Caco-2 (cell line): ENCODE results near the gene OSBP. TPM values are rescaled to one million over a fixed set of nuclear protein-coding genes. Genes with fewer than 3 reads are reported as not detected.
"Not testable (repeated sequence)": the region's sequence is repeated elsewhere in the genome, so short reads cannot be mapped to it uniquely, and the experiment has no call there.

ENCODE experiments used
- BruUV-seq: library from RNA; stranded (reverse); fragments of 400-500 nt; replicated peaks from 2 replicates; lab custom pipeline; 2021; lab: Mats Ljungman, UMichigan
- CTCF ChIA-PET: fragments of 300-600 bp; sonication (Branson Sonifier 250); formaldehyde crosslinking; loops from one replicate; lab custom pipeline; 2022; ENCODE audit warnings: antibody characterized with exemption; lab: Charles Lee
- POLR2A ChIA-PET: fragments of 300-600 bp; sonication (Branson Sonifier 250); formaldehyde crosslinking; loops from one replicate; lab custom pipeline; 2022; ENCODE audit warnings: antibody characterized with exemption; lab: Charles Lee
- DNase-seq, 2 experiments: peaks; one replicate each; pipeline versions ENCODE4 v3.0.0 to v3.0.0-alpha.2; 2020 to 2022
- H3K27me3 ChIP-seq: replicated peaks from 2 replicates; pipeline ENCODE4 v1.6.0; 2011; ENCODE audit warnings: low read length; ENCODE audit not compliant: control insufficient read depth, insufficient read depth
- H3K36me3 ChIP-seq: 2 replicates; pipeline ENCODE4 v1.5.1; 2011; ENCODE audit warnings: low read length; ENCODE audit not compliant: control insufficient read depth, insufficient read depth
- H3K4me1 ChIP-seq: fragments of 250-450 bp; sonication (Bioruptor Pico); 2 replicates; pipeline ENCODE4 v1.5.1; 2020; ENCODE audit warnings: mild to moderate bottlenecking
- H3K4me3 ChIP-seq: 2 replicates; pipeline ENCODE4 v1.5.1; 2011; ENCODE audit warnings: low read depth, mild to moderate bottlenecking, control low read depth, low read length
- H3K9me3 ChIP-seq: fragments of 250-450 bp; sonication (Bioruptor Pico); 2 replicates; pipeline ENCODE4 v1.5.1; 2020; ENCODE audit warnings: mild to moderate bottlenecking, moderate library complexity
- H3K27ac Mint-ChIP-seq: one replicate; pipeline ENCODE4 v1.8.0; 2022; ENCODE audit warnings: mixed read lengths; ENCODE audit not compliant: unreplicated experiment
- H3K27me3 Mint-ChIP-seq: one replicate; pipeline ENCODE4 v1.8.0; 2022; ENCODE audit warnings: mixed read lengths; ENCODE audit not compliant: insufficient read depth, unreplicated experiment
- H3K36me3 Mint-ChIP-seq: one replicate; pipeline ENCODE4 v1.8.0; 2022; ENCODE audit warnings: mild to moderate bottlenecking, mixed read lengths; ENCODE audit not compliant: insufficient read depth, unreplicated experiment
- H3K4me1 Mint-ChIP-seq: one replicate; pipeline ENCODE4 v1.8.0; 2022; ENCODE audit warnings: low read depth, mixed read lengths; ENCODE audit not compliant: unreplicated experiment
- H3K4me3 Mint-ChIP-seq: one replicate; pipeline ENCODE4 v1.8.0; 2022; ENCODE audit warnings: mild to moderate bottlenecking, moderate library complexity, mixed read lengths; ENCODE audit not compliant: unreplicated experiment
- H3K9me3 Mint-ChIP-seq: one replicate; pipeline ENCODE4 v1.8.0; 2022; ENCODE audit warnings: mixed read lengths; ENCODE audit not compliant: unreplicated experiment
- intact Hi-C: fragments of 100-400 bp; cut with micrococcal nuclease; formaldehyde crosslinking; loops from one replicate; pipeline ENCODE4 v1.10.0; 2022; ENCODE audit not compliant: unreplicated experiment
- total RNA-seq: library from RNA; stranded (reverse); gene quantifications from 2 replicates; pipeline ENCODE4 v1.2.3, GENCODE V29; 2022
- TF ChIP-seq, protein P1 (sequence below), 2 experiments: fragments of 200-600 bp in 1 of 2; IDR thresholded peaks; 1 replicate in 1 of 2; 2 replicates in 1 of 2; pipeline versions ENCODE4 v1.5.1 to v1.8.0; 2011 to 2022; ENCODE audit warnings: antibody characterized with exemption in 1 of 2, control low read depth in 1 of 2, inconsistent platforms in 1 of 2, low read depth in 1 of 2, low read length in 1 of 2, mild to moderate bottlenecking in 1 of 2, moderate library complexity in 1 of 2; ENCODE audit not compliant: insufficient read depth in 1 of 2, severe bottlenecking in 1 of 2, unreplicated experiment in 1 of 2

The OSBP gene
- total RNA-seq, 1 experiment from 2014 or later: 67.5 TPM

DNA sequence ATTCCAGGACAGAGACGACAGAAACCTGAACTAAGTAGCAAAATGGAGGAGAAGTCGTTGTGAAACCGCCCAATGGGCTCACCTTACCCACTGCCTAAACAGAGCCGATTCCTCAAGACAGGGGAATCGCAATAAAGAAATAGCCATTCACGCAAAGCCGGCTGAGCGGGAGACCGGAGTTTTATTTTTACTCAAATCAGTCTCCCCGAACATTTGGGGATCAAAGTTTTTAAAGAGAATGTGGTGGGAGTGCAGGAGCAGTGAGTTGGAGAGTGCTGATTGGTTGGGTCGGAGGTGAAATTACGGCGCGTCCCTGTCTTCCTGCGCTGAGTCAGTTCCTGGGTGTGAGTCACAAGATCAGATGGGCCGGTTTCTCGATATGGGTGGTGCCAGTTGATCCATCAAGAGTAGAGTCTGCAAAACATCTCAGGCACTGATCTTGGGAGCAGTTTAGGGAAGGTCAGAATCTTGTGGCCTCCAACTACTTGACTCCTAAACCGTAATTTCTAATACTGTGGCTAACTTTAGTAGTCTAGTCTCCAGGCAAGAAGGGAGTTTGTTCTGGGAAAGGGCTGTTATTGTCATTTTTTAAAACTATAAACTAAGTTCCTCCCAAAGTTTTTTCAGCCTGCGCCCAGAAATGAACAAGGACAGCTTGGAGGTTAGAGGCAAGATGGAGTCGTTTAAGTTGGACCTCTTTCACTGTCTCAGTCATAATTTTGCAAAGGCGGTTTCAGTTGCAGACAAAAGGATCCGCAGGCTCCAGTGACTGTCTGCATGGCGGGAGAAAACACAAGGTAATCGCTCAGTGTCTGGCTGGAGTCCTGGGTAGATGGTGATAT lies 70.2 kb downstream of the OSBP start:
- TF ChIP-seq, protein P1, sequence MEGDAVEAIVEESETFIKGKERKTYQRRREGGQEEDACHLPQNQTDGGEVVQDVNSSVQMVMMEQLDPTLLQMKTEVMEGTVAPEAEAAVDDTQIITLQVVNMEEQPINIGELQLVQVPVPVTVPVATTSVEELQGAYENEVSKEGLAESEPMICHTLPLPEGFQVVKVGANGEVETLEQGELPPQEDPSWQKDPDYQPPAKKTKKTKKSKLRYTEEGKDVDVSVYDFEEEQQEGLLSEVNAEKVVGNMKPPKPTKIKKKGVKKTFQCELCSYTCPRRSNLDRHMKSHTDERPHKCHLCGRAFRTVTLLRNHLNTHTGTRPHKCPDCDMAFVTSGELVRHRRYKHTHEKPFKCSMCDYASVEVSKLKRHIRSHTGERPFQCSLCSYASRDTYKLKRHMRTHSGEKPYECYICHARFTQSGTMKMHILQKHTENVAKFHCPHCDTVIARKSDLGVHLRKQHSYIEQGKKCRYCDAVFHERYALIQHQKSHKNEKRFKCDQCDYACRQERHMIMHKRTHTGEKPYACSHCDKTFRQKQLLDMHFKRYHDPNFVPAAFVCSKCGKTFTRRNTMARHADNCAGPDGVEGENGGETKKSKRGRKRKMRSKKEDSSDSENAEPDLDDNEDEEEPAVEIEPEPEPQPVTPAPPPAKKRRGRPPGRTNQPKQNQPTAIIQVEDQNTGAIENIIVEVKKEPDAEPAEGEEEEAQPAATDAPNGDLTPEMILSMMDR (IDR thresholded peaks at IDR 0.05; ENCODE audit: insufficient read depth in 1 of 2, low read depth in 1 of 2, low read length in 1 of 2, severe bottlenecking in 1 of 2, unreplicated experiment in 1 of 2): no peak
- peaks cover under 1% of the 10 kb centered on the region for H3K27me3 Mint-ChIP-seq
- no peaks in the 10 kb centered on the region for H3K9me3 ChIP-seq
- no TSS peak for BruUV-seq
- intact Hi-C loops: no loop called here
- CTCF ChIA-PET: no interaction called here
- H3K4me1 ChIP-seq: peaks cover 27% of the 10 kb centered on the region
- no peak overlapping the region for H3K4me3 Mint-ChIP-seq
- no peaks in the 10 kb centered on the region for H3K36me3 ChIP-seq
- peaks cover 17% of the 10 kb centered on the region for H3K4me1 Mint-ChIP-seq
- no peaks in the 10 kb centered on the region for H3K27me3 ChIP-seq
- POLR2A ChIA-PET: no interaction called here
- no peak overlapping the region for H3K4me3 ChIP-seq
- no peak for DNase-seq
- H3K9me3 Mint-ChIP-seq: no peaks in the 10 kb centered on the region
- H3K27ac Mint-ChIP-seq: no peak overlapping the region
- peaks cover 3% of the 10 kb centered on the region for H3K36me3 Mint-ChIP-seq

DNA sequence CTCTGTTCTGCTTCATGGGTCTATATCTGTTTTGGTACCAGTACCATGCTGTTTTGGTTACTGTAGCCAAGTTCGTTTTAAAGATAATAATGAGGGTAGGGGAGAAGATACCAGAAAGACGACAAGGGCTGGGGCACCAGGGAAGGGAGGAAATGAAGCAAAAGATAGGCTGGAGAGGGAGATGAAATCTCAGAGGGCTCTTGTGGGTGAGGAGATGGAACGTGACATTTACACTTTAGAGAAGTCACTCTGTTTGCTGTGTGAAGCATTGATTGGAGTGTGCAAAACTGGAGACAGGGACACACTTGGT lies 70.8 kb downstream of the OSBP start:
- Mint-ChIP-seq H3K27me3 (no peaks in the 10 kb centered on the region), H3K36me3 (no peaks in the 10 kb centered on the region), H3K4me1 (peaks cover 15% of the 10 kb centered on the region), H3K27ac (no peak overlapping the region), H3K9me3 (no peaks in the 10 kb centered on the region), H3K4me3 (no peak overlapping the region)
- ChIA-PET POLR2A (no interaction called here), CTCF (no interaction called here)
- Histone ChIP-seq H3K36me3 (no peaks in the 10 kb centered on the region), H3K27me3 (no peaks in the 10 kb centered on the region), H3K4me3 (no peak overlapping the region), H3K9me3 (no peaks in the 10 kb centered on the region), H3K4me1 (peaks cover 27% of the 10 kb centered on the region)
- intact Hi-C loops: no loop called here
- BruUV-seq: no TSS peak
- TF ChIP-seq, protein P1 (IDR thresholded peaks at IDR 0.05; ENCODE audit: insufficient read depth in 1 of 2, low read depth in 1 of 2, low read length in 1 of 2, severe bottlenecking in 1 of 2, unreplicated experiment in 1 of 2): no peak
- no peak for DNase-seq

DNA sequence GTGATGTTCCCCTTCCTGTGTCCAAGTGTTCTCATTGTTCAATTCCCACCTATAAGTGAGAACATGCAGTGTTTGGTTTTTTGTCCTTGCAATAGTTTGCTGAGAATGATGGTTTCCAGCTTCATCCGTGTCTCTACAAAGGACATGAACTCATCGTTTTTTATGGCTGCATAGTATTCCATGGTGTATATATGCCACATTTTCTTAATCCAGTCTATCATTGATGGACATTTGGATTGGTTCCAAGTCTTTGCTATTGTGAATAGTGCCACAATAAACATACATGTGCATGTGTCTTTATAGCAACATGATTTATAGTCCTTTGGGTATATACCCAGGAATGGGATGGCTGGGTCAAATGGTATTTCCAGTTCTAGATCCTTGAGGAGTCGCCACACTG lies 71.9 kb downstream of the OSBP start:
- H3K4me3 Mint-ChIP-seq, H3K27ac Mint-ChIP-seq, DNase-seq, H3K9me3 ChIP-seq, BruUV-seq, H3K27me3 Mint-ChIP-seq, H3K27me3 ChIP-seq, H3K4me3 ChIP-seq, H3K36me3 ChIP-seq, H3K36me3 Mint-ChIP-seq, POLR2A ChIA-PET, intact Hi-C loops, H3K9me3 Mint-ChIP-seq, CTCF ChIA-PET: not testable (repeated sequence)
- peaks cover 19% of the 10 kb centered on the region for H3K4me1 ChIP-seq
- H3K4me1 Mint-ChIP-seq: peaks cover 15% of the 10 kb centered on the region
